GM18951 (cell line): ENCODE measurements around the gene MUC20.
"Not testable (repeated sequence)": the region's sequence is repeated elsewhere in the genome, so short reads cannot be mapped to it uniquely, and the experiment has no call there.

Source experiments
- POLR2A ChIP-seq: IDR thresholded peaks from 4 replicates; pipeline ENCODE4 v1.6.1; 2011; ENCODE audit warnings: mild to moderate bottlenecking; ENCODE audit not compliant: insufficient read length, insufficient read depth; ENCODE audit errors: extremely low read depth
- in situ Hi-C: fragments of 300-500 bp; cut with MboI; formaldehyde crosslinking; loops from one replicate; pipeline ENCODE4 v1.12.0; 2022; ENCODE audit warnings: low sequenced_read_pairs, mixed read lengths, inconsistent platforms; ENCODE audit not compliant: unreplicated experiment

Gene MUC20

DNA sequence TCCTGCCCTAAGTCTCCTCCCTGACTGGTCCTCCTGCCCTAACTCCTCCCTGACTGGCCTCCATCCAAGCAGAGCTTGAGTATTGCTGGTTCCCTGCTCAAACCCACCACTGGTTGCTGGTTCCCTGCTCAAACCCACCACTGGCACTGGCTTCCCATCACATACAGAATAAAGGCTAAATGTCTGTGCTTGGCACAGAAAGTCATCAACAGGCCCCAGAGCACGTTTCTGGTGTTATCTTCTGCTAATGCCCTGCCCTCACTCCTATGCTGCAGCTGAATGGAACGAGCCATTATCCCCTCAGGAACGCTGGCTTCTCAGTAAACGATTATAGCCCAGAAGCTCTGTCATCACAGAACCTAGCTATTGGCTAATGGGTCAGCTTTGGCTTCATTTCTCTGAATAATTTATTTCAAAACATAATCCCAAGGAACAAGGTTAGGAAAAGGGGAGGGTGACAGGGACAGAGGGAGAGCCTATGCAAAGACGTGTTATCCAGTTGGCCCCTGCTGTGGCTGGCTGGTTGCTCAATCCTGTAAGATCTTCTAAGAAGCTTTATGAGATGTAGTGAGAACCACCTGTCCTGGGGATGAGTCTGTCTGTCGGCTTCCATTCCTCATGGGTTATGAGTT, 6.3 kb upstream of the MUC20 start:
- TF ChIP-seq POLR2A = no peak
- in situ Hi-C loops = loop anchor here (5.0 kb wide), 1 partner anchor 97 kb away; no protein-coding TSS in a partner anchor

DNA sequence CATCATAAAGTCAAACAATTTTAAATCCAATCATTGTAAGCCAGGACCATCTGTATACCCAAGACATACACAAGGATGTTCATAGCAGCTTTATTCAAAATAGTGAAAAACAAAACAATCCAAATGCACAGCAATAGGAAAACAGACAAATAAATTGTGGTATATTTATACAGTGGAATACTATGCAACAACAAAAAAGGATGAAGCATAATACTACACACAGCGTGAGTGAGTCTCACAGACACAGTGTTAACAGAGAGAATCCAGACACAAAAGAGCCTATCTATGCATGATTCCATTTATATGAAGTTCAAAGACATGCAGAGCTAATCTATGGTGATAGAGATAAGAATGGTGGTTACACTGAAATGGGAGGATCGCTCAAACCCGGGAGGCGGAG, 5.6 kb upstream of the MUC20 start:
- TF ChIP-seq POLR2A = no peak
- in situ Hi-C loops = loop anchor here (5.0 kb wide), 1 partner anchor 98 kb away; no protein-coding TSS in a partner anchor

DNA sequence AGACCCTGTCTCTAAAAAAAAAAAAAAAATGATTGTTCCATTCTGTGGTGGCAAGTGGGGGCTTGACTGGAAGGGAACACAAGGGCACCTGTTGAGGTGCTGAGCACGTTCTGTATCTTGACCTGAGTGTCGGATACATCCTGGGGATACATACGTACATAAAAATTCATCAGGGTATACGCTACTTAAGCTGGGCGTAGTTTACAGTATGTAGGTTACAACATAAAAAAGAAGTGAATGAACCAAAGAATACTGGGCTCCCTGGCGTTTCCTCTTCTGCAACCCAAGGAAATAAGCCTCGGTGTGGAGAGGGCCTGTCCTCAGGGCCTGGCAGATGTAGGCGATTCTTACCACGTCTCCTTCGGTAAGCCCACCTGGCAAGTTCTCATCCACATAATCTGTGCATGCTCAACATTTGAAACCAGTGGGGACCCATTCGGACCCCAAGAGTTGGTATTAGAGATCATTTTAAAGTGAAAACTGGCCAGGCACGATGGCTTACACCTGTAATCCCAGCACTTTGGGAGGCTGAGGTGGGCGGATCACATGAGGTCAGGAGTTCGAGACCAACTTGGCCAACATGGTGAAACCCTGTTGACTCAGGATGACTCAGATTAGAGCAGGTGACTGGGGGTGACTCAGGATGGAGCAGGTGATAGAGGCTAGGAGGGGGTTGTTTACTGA, 5.1 kb upstream of the MUC20 start:
- no peak for TF ChIP-seq POLR2A
- in situ Hi-C loops = loop anchor here (5.0 kb wide), 1 partner anchor 98 kb away; no protein-coding TSS in a partner anchor

DNA sequence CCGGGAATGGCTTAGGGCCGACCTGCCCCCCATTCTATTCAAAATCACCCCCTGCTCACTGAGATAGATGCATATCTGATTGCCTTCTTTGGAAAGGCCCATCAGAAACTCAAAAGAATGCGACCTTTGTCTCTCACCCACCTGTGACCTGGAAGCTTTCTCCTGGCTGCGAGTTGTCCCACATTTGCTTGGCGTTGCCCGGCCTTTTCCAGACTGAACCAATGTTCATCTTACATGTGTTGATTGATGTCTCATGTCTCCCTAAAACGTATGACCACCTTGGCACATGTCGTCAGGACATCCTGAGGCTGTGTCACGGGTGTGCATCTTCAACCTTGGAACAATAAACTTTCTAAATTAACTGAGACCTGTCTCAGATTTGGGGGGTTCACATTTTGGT, 3.4 kb upstream of the MUC20 start:
- in situ Hi-C loops = loop anchor here (5.0 kb wide), 1 partner anchor 100 kb away; no protein-coding TSS in a partner anchor
- no peak for TF ChIP-seq POLR2A

DNA sequence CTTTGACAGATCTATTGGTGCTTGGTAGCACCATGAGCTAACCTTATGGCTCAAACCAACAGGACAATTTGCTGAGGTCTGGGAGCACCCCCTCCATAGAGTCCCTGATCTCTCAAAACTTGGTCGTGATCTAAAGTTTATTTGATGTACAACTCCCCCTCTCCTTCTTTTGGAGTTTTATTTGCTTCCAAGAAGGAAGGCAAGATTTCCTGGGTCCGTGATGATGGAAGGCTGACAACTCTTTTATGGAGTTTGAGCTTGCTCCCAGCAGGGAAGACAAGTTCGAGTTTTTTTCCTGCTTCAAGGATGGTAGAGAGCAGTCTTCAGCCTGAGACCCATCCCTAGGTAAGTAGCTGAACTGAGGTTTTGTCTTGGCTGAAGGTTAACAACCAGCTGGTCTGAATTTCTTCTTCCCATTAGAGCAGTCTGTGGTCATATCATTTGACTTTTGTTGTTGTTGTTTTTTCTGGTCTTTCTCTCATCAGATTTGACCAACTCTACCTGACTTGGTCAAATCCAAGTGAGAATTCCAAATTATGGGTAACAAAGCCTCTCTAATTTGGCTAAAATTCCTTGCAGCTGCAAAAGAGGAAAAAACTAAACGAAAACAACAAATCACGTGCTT, 2.8 kb upstream of the MUC20 start:
- TF ChIP-seq POLR2A = no peak
- in situ Hi-C loops = loop anchor here (5.0 kb wide), 1 partner anchor 101 kb away; no protein-coding TSS in a partner anchor

DNA sequence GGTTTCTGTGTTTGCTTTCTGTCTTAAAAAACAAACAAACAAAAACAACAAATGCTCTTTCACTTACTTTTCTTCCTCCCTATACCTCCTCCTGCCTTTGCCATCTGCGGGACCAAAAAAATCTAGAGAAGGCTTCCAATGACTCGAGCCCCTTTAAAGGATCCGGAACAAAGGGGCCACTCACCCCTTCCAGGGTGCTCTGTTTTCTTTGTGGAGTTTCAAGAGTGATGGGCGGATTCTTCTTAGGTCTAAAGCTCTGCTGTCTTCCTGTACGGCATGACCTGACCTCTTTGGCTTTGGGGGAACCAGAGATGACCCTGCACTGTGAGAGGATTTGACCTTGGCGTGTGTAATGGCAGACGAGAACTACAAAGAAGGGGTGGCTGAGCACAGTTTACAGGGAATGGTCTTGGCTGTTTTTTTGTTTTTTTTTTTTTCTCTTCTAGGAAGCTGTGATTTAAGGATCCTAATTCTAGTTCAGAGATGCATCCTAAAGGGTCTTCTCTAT, 2.2 kb upstream of the MUC20 start:
- in situ Hi-C loops = loop anchor here (5.0 kb wide), 1 partner anchor 101 kb away; no protein-coding TSS in a partner anchor
- TF ChIP-seq POLR2A = no peak

DNA sequence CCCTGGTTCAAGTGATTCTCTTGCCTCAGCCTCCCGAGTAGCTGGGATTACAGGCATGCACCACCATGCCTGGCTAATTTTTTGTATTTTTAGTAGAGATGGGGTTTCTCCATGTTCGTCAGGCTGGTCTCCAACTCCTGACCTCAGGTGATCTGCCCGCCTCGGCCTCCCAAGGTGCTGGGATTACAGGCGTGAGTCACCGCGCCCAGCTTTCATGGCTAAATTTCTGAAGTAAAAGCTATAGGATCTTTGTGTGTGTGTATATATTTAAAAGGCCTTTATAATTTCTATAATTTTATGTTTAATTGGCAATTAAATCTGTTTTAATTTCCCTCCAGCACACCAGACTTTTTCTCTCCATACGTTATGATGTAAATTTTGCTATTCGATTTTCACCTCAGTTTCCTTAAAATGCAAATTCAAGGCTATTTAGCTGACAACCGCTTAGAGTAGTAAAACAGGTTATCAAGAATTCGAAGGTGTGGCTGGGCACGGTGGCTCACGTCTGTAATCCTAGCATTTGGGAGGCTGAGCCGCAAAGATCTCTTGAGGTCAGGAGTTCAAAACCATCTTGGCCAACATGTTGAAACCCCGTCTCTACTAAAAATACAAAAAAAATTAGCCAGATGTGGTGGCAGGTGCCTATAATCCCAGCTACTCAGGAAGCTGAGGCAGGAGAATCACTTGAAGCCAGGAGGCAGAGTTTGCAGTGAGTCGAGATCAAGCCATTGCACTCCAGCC, 1.1 kb upstream of the MUC20 start:
- in situ Hi-C loops = loop anchor here (5.0 kb wide), 1 partner anchor 102 kb away; no protein-coding TSS in a partner anchor

DNA sequence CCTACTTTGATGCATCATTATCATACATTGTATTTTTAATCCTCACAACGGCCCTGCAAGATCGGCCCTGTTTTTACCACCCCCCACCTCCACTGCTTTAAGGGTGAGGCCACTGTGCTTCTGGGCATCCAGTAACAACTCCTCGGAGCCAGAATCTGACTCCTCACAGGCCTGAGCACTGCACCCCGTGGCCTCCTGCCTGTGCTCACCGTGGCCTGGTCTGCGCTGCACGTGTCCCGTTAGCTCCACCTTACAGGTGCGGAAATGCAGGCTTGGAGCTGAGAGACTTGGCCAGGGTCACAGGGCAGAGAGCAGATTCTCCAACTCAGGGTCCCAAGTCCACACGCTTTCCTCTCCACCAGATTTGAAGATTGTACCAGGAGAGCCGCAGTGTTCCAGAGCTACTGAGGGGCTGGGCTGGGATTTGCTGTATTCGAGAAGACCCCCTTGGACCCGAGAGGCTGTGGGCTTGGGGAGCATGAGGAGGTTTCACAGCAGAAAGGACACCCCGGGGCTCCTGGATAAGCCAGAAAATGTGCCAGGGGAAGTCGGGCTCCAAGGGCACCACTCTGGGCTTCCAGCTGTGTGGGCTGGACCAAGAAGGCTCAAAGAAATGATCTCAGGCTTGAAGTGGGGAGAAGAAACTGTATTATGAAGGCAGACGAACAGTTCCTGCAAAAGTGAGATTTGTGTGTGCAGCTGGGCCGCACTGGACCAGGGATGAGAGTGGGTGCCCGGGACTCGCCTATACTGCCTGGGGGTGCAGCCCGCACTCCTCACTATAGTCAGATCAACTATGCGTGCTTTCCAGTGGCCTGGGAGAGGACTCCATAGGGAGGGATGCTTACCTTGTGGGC, 1.6 kb downstream of the MUC20 start:
- in situ Hi-C loops = not testable (repeated sequence)

DNA sequence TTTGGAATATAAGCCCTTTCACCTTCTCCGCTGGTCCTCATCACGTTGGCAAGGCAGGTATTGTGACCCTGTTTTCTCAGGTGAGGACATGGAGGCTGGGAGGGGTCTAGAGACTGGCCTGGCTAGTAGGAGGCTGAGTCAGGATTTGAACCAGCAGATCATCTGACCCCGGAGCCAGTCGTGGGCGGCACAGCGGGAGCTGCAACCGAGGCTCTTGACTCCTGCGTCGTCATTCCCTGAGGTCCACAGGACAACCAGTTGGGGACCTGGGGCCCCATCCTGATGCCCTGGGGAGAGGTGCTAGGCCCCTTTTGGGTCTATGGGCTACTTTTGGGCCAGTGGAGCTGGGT, 2.2 kb downstream of the MUC20 start:
- in situ Hi-C loops = not testable (repeated sequence)

DNA sequence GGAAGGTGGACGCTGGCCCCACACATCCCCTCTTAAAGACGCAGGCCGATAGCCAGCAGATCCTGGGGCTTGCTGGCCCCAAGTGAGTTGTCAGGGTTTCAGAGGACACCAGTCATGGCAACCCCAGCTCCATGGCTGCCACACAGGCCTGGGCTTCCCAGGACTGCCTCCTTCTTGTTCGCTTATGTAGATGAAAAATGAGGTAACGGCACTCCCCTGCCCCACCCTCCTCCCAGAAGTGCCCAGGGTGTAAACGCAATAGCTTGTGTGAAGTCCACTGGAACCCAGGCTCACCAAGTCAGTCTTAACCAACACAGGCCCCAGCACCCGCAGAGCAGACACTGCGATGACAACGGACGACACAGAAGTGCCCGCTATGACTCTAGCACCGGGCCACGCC, 3.6 kb downstream of the MUC20 start:
- in situ Hi-C loops = not testable (repeated sequence)

DNA sequence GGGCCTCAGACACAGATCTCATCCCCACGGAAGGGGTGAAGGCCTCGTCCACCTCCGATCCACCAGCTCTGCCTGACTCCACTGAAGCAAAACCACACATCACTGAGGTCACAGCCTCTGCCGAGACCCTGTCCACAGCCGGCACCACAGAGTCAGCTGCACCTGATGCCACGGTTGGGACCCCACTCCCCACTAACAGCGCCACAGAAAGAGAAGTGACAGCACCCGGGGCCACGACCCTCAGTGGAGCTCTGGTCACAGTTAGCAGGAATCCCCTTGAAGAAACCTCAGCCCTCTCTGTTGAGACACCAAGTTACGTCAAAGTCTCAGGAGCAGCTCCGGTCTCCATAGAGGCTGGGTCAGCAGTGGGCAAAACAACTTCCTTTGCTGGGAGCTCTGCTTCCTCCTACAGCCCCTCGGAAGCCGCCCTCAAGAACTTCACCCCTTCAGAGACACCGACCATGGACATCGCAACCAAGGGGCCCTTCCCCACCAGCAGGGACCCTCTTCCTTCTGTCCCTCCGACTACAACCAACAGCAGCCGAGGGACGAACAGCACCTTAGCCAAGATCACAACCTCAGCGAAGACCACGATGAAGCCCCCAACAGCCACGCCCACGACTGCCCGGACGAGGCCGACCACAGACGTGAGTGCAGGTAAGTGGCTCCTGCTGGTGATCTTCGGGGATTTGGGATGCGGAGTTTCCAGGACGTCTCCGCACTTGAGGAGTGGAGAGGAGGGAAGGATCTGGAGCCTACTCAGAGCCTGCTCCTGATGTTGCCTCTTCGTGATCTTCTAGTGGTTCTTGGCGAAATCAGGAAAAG, 5.3 kb downstream of the MUC20 start:
- in situ Hi-C loops = not testable (repeated sequence)

DNA sequence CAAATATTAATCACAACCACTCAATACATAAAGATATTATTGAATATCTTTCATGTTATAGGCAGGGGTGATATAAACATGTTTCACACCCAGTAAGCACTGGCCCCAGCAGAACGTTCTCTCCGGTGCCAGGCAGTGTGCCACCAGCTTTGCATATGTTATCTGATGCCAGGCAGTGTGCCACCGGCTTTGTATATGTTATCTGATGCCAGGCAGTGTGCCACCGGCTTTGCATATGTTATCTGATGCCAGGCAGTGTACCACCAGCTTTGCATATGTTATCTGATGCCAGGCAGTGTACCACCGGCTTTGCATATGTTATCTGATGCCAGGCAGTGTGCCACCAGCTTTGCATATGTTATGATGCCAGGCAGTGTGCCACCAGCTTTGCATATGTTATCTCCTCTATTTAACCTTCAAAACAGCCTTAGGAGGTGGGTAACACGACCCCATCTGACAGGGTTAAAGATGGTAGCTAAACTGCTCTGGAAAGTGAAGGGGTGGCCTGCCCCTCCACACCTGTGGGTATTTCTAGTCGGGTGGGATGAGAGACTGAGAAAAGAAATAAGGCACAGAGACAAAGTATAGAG, 6.9 kb downstream of the MUC20 start:
- TF ChIP-seq POLR2A = no peak
- in situ Hi-C loops = no loop called here

DNA sequence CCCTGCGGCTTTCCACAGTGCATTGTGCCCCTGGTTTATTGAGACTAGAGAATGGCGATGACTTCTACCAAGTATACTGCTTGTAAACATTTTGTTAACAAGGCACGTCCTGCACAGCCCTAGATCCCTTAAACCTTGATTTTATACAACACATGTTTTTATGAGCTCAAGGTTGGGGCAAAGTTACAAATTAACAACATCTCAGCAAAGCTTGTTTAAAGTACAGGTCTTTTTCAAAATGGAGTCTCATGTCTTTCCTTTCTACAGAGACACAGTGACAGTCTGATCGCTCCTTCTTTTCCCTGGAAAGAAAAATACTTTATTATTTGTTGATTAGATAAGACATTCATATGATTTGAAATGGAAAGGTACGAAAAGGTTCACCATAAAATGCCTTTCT, 8.0 kb downstream of the MUC20 start:
- in situ Hi-C loops = not testable (repeated sequence)
